Stimulated activated CD8-positive, alpha-beta memory T cell treated with anti-CD3 and anti-CD28 coated beads, Interleukin-4, amount 100 ng/mL, for 24 hours (primary cell): ENCODE measurements around the gene AKAP6.

Source experiments
- DNase-seq: peaks from one replicate; pipeline ENCODE4 v3.0.0-alpha.2; 2020; ENCODE audit warnings: low read depth

AKAP6 gene

DNA sequence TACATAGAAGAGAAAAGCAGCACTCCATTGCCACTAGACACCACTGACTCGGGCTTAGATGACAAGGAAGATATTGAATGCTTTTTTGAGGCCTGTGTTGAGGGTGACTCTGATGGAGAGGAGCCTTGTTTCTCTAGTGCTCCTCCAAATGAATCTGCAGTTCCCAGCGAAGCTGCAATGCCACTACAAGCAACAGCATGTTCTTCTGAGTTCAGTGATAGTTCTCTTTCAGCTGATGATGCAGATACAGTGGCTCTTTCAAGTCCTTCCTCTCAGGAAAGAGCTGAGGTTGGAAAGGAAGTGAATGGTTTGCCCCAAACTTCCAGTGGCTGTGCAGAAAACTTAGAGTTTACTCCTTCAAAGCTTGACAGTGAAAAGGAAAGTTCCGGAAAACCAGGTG is 495.1 kb downstream of the AKAP6 start:
- no peak for DNase-seq

DNA sequence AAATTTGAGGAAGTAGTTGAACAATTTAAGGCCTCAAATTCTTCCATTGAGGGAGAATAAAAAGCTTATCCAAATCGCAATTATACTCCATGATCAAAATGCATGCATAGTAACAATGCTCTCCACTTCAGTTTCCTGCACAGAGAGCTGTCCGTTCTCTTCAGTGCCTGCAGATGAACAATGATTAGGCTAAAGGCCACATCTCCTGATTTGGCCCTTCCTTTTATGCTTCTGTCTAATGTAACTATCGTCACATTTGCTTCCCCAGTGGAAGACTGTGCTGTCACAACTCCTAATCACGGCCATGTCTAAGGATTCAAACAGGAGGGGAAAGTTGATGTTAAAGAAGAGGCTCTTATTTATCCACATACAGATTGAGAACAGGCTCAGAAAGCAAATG is 496.0 kb downstream of the AKAP6 start:
- DNase-seq: no peak

- DNase-seq: no peak
Observed at GRCh38 chr14:32826404-32827082, 497.4 kb downstream of the AKAP6 start.

DNA sequence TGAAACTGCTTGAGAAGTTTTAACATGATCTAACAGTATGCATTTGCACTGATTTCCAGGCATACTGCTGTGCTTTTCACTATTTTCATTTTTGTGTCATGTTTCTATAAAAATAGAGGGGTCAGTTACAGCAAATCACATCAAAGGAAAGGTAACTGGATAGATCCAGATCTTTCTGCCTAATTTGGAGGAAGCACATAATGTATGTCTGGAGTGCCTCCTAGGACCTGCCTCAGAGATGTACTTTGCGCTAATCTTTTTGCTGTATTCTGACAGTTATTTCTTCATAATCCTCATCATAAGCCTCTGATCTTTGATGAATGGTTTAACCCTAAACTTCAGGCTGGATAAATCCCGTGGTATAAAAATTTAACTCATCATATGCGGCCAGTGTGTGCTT is 498.4 kb downstream of the AKAP6 start:
- no peak for DNase-seq

- no peak for DNase-seq
Observed at GRCh38 chr14:32835924-32836323, 506.8 kb downstream of the AKAP6 start.

GRCh38 chr14:32841698-32842097 is 512.6 kb downstream of the AKAP6 start:
- no peak for DNase-seq

GRCh38 chr14:32846821-32847365 is 517.8 kb downstream of the AKAP6 start:
- no peak for DNase-seq

GRCh38 chr14:32847867-32848266 is 518.8 kb downstream of the AKAP6 start:
- no peak for DNase-seq

DNA sequence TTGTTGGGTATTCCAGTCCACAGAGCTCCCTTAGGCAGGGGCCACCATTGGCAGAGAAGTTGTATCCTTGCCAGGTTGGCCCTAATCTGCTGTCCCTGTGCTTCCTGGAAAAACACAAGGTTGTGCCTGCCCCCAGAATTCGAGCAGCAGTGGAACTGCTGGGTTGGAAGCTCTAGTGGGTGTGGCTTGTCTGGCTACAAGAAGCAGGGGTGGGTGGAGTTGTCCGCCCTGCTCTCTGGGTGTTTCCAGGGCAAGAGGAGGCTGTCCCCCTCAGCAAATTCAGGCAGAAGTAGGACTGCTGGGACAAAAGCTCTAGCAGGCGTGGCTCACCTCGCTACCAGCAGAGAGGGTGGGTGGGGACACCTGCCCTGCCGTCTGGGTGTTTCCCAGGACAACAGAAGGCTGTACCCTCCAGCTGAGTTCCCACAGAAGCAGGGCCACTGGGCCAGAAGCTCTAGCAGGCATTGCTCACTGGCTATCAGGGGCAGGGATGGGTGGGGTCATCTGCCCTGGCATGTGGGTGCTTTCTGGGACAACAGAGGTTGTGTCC is 536.8 kb downstream of the AKAP6 start:
- DNase-seq: no peak

- DNase-seq: no peak
Observed at GRCh38 chr14:32883188-32883587, 554.1 kb downstream of the AKAP6 start.
